ENCODE measurements around the gene SRGAP1. TPM values are rescaled to one million over a fixed set of nuclear protein-coding genes. Genes with fewer than 3 reads are reported as not detected.
"Not testable (repeated sequence)": the region's sequence is repeated elsewhere in the genome, so short reads cannot be mapped to it uniquely, and the experiment has no call there.

Gene SRGAP1
- total RNA-seq, 4 donors from 2014 or later: 7.6 to 17.5 (median 14.6) TPM

DNA sequence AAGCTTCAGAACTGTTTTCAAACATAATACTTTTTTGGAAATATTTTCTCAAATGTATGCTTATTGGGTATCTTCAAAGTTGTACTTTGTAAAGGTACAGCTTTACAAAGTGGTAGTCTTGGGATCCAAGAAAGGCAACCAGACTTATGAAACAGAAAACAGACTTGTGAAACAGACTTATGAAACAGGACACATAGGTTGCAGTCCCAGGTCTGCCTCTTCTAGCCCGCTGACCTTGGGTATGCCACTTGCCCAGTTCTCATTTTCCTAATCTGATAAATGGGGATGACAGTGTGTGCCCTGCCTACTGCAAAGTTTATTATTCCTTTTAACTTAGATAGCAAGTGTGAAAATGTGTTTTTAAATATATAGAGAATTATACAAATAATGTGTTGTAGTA, 263.3 kb downstream of the SRGAP1 start:
- WGBS: 100% methylated on average over 1 of the region's 1 CpG
- intact Hi-C loops (cut with DNase I): loop anchor here (5.0 kb wide), 1 partner anchor 75 kb away; no protein-coding TSS in a partner anchor
- no peak overlapping the region for H3K27ac ChIP-seq (replicated peaks in 1 of 4)

GRCh38 chr12:64109706-64110105, 265.2 kb downstream of the SRGAP1 start:
- Histone ChIP-seq H3K9me3 (no peaks in the 10 kb centered on the region), H3K4me1 (peaks cover 0 to 13% (median 7%) of the 10 kb centered on the region in 4 donors), H3K27me3 (no peaks in the 10 kb centered on the region), H3K27ac (replicated peaks in 1 of 4) (no peak overlapping the region), H3K4me3 (no peak overlapping the region), H3K36me3 (peaks cover 0 to 36% (median 3%) of the 10 kb centered on the region in 4 donors)
- intact Hi-C loops (cut with DNase I): loop anchor here (5.0 kb wide), 1 partner anchor 73 kb away; no protein-coding TSS in a partner anchor
- TF ChIP-seq POLR2AphosphoS5 (IDR thresholded peaks at IDR 0.05): no peak
- TF ChIP-seq, protein P1, sequence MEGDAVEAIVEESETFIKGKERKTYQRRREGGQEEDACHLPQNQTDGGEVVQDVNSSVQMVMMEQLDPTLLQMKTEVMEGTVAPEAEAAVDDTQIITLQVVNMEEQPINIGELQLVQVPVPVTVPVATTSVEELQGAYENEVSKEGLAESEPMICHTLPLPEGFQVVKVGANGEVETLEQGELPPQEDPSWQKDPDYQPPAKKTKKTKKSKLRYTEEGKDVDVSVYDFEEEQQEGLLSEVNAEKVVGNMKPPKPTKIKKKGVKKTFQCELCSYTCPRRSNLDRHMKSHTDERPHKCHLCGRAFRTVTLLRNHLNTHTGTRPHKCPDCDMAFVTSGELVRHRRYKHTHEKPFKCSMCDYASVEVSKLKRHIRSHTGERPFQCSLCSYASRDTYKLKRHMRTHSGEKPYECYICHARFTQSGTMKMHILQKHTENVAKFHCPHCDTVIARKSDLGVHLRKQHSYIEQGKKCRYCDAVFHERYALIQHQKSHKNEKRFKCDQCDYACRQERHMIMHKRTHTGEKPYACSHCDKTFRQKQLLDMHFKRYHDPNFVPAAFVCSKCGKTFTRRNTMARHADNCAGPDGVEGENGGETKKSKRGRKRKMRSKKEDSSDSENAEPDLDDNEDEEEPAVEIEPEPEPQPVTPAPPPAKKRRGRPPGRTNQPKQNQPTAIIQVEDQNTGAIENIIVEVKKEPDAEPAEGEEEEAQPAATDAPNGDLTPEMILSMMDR (IDR thresholded peaks at IDR 0.05): no peak
- TF ChIP-seq POLR2A (IDR thresholded peaks at IDR 0.05; ENCODE audit: low read depth): no peak
- TF ChIP-seq EP300 (IDR thresholded peaks at IDR 0.05): no peak
- no peak for DNase-seq (ENCODE audit: extremely low spot score)
- WGBS: 81% methylated on average over 4 of the region's 4 CpGs

More for the DNA sequence above, 263.3 kb downstream of the SRGAP1 start:
- Histone ChIP-seq H3K4me1 (peaks cover 0 to 30% (median 22%) of the 10 kb centered on the region in 4 donors), H3K4me3 (no peak overlapping the region), H3K36me3 (peaks cover 0 to 30% (median 3%) of the 10 kb centered on the region in 4 donors), H3K27me3 (no peaks in the 10 kb centered on the region), H3K9me3 (no peaks in the 10 kb centered on the region)
- no peak for TF ChIP-seq POLR2AphosphoS5 (IDR thresholded peaks at IDR 0.05)
- TF ChIP-seq POLR2A (IDR thresholded peaks at IDR 0.05; ENCODE audit: low read depth): no peak
- TF ChIP-seq, protein P1 (IDR thresholded peaks at IDR 0.05): no peak
- TF ChIP-seq EP300 (IDR thresholded peaks at IDR 0.05): no peak
- no peak for DNase-seq (ENCODE audit: extremely low spot score)

- intact Hi-C loops (cut with DNase I): no loop called here
- Histone ChIP-seq H3K27ac (replicated peaks in 1 of 4) (no peak overlapping the region), H3K4me3 (no peak overlapping the region), H3K36me3 (peaks cover 0 to 45% (median 7%) of the 10 kb centered on the region in 4 donors), H3K4me1 (peaks cover 0 to 1% (median 0%) of the 10 kb centered on the region in 4 donors), H3K9me3 (no peaks in the 10 kb centered on the region), H3K27me3 (no peaks in the 10 kb centered on the region)
- DNase-seq (ENCODE audit: extremely low spot score): no peak
- TF ChIP-seq POLR2AphosphoS5 (IDR thresholded peaks at IDR 0.05): no peak
- TF ChIP-seq EP300 (IDR thresholded peaks at IDR 0.05): no peak
- TF ChIP-seq, protein P1 (IDR thresholded peaks at IDR 0.05): no peak
- no peak for TF ChIP-seq POLR2A (IDR thresholded peaks at IDR 0.05; ENCODE audit: low read depth)
Measured at GRCh38 chr12:64110864-64111263, 266.4 kb downstream of the SRGAP1 start.

DNA sequence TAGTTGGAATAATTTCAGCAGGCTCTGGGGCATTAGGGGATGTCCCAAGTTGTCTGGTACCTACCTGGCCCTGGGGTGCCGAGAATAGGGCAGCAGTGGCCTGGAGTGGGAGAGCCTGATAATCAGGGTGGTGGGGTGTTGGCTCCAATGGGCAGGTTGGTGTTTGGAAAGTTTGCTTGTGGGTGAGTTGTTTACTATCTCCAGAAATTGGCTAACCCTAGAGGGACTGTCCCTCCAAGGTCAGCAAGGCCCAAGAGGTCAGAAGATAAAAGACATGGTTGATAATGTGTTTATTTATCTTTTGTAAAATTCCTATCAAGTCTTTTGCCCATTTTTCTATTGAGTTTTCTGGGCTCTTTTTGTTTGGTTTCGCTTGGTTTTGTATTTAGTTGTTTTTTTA, 272.5 kb downstream of the SRGAP1 start:
- H3K36me3 ChIP-seq: peaks cover 0 to 30% (median 6%) of the 10 kb centered on the region in 4 donors
- WGBS: 91% methylated on average over 2 of the region's 2 CpGs
- no peaks in the 10 kb centered on the region for H3K27me3 ChIP-seq
- no peaks in the 10 kb centered on the region for H3K4me1 ChIP-seq
- TF ChIP-seq, protein P1 (IDR thresholded peaks at IDR 0.05): no peak
- TF ChIP-seq EP300 (IDR thresholded peaks at IDR 0.05): no peak
- no peak for TF ChIP-seq POLR2AphosphoS5 (IDR thresholded peaks at IDR 0.05)
- TF ChIP-seq POLR2A (IDR thresholded peaks at IDR 0.05; ENCODE audit: low read depth): no peak
- no peaks in the 10 kb centered on the region for H3K9me3 ChIP-seq
- intact Hi-C loops (cut with DNase I): no loop called here
- DNase-seq (ENCODE audit: extremely low spot score): no peak
- H3K27ac ChIP-seq (replicated peaks in 1 of 4): no peak overlapping the region
- H3K4me3 ChIP-seq: no peak overlapping the region

DNA sequence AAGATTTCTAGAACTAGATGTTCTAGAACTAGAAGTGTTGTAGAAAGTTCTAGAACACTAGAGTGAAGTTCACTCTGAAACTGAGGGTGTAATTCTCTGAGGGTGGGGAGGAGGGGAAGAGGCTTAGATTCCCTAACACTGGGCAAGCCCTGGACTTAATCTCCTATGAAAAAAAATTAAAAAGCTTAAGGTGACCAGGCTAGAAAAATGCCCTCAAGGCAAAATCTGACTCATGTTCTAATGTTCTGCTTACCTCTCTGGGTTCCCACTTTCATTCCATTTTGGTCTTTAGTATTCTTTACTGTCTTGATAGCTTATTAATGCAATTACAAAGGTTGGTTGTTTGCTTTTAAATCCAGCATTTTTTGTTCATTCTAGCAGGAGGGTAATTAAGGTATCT, 276.1 kb downstream of the SRGAP1 start:
- H3K9me3 ChIP-seq: no peaks in the 10 kb centered on the region
- no peak for TF ChIP-seq POLR2A (IDR thresholded peaks at IDR 0.05; ENCODE audit: low read depth)
- TF ChIP-seq POLR2AphosphoS5 (IDR thresholded peaks at IDR 0.05): no peak
- TF ChIP-seq, protein P1 (IDR thresholded peaks at IDR 0.05): no peak
- TF ChIP-seq EP300 (IDR thresholded peaks at IDR 0.05): no peak
- peaks cover 0 to 17% (median 5%) of the 10 kb centered on the region in 4 donors for H3K36me3 ChIP-seq
- no peaks in the 10 kb centered on the region for H3K27me3 ChIP-seq
- intact Hi-C loops (cut with DNase I): no loop called here
- H3K4me1 ChIP-seq: no peaks in the 10 kb centered on the region
- H3K27ac ChIP-seq (replicated peaks in 1 of 4): no peak overlapping the region
- no peak overlapping the region for H3K4me3 ChIP-seq
- no peak for DNase-seq (ENCODE audit: extremely low spot score)

GRCh38 chr12:64121086-64121485, 276.6 kb downstream of the SRGAP1 start:
- H3K4me1 ChIP-seq; intact Hi-C loops (cut with DNase I): not testable (repeated sequence)

More at GRCh38 chr12:64121086-64121485, 276.6 kb downstream of the SRGAP1 start:
- H3K4me3 ChIP-seq; H3K9me3 ChIP-seq; H3K27ac ChIP-seq (replicated peaks in 1 of 4); DNase-seq (ENCODE audit: extremely low spot score); H3K27me3 ChIP-seq: not testable (repeated sequence)
- H3K36me3 ChIP-seq: peaks cover 0 to 12% (median 3%) of the 10 kb centered on the region in 4 donors
- 97% methylated on average over 3 of the region's 3 CpGs for WGBS
